ENCODE results near the gene NUDT6. TPM values are rescaled to one million over a fixed set of nuclear protein-coding genes. Genes with fewer than 3 reads are reported as not detected.
"Not testable (repeated sequence)": the region's sequence is repeated elsewhere in the genome, so short reads cannot be mapped to it uniquely, and the experiment has no call there.

Gene NUDT6
- polyA plus RNA-seq, 1 donor from 2014 or later: 12.4 TPM

DNA sequence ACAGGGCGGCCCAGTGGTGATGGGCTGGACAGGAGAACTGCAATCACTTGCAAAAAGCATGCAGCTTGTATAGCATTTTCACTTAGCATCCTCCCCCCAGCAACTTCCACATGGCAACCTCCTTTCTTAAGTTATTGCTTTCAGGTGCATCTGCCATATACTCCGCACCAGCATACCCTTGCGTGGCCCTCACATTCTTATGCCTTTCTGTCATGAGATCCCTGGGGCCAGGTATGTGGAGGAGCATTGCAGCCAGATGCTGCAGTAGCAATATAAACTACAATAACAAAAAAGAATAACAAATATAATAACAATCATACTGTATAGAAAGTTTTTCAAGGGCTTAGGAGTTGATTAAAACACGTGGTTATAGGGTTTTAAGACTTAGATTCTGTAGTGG is 26.3 kb upstream of the NUDT6 start:
- H3F3A ChIP-seq (ENCODE audit: insufficient read depth, low read length, poor library complexity, severe bottlenecking): no peaks in the 10 kb centered on the region
- TF ChIP-seq SMC3 (conservative IDR thresholded peaks at IDR 0.05; ENCODE audit: poor library complexity) (no peak), RAD21 (conservative IDR thresholded peaks at IDR 0.05) (no peak), CTCF (IDR thresholded peaks at IDR 0.05; ENCODE audit: poor library complexity, severe bottlenecking) (no peak), EP300 (conservative IDR thresholded peaks at IDR 0.05; ENCODE audit: poor library complexity, severe bottlenecking) (no peak), TAF1 (IDR thresholded peaks at IDR 0.05; ENCODE audit: low read depth) (no peak), EZH2 (IDR thresholded peaks at IDR 0.05; ENCODE audit: borderline replicate concordance, insufficient read depth, low read length, poor library complexity, severe bottlenecking) (no peak), MXI1 (conservative IDR thresholded peaks at IDR 0.05; ENCODE audit: poor library complexity, severe bottlenecking) (no peak), POLR2AphosphoS5 (IDR thresholded peaks at IDR 0.05) (no peak)
- TF ChIP-seq, protein P1, sequence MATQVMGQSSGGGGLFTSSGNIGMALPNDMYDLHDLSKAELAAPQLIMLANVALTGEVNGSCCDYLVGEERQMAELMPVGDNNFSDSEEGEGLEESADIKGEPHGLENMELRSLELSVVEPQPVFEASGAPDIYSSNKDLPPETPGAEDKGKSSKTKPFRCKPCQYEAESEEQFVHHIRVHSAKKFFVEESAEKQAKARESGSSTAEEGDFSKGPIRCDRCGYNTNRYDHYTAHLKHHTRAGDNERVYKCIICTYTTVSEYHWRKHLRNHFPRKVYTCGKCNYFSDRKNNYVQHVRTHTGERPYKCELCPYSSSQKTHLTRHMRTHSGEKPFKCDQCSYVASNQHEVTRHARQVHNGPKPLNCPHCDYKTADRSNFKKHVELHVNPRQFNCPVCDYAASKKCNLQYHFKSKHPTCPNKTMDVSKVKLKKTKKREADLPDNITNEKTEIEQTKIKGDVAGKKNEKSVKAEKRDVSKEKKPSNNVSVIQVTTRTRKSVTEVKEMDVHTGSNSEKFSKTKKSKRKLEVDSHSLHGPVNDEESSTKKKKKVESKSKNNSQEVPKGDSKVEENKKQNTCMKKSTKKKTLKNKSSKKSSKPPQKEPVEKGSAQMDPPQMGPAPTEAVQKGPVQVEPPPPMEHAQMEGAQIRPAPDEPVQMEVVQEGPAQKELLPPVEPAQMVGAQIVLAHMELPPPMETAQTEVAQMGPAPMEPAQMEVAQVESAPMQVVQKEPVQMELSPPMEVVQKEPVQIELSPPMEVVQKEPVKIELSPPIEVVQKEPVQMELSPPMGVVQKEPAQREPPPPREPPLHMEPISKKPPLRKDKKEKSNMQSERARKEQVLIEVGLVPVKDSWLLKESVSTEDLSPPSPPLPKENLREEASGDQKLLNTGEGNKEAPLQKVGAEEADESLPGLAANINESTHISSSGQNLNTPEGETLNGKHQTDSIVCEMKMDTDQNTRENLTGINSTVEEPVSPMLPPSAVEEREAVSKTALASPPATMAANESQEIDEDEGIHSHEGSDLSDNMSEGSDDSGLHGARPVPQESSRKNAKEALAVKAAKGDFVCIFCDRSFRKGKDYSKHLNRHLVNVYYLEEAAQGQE (IDR thresholded peaks at IDR 0.05; ENCODE audit: borderline replicate concordance): no peak
- H3K4me3 ChIP-seq (ENCODE audit: low read length): no peak overlapping the region
- H3K9me2 ChIP-seq (ENCODE audit: insufficient read depth, low read length): no peaks in the 10 kb centered on the region
- no peak overlapping the region for H3K9ac ChIP-seq (ENCODE audit: low read length)
- no peaks in the 10 kb centered on the region for H3K79me2 ChIP-seq (replicated peaks; ENCODE audit: insufficient read depth, low read length)
- H4K20me1 ChIP-seq (ENCODE audit: insufficient read depth): no peaks in the 10 kb centered on the region
- H3K4me2 ChIP-seq (ENCODE audit: low read length): no peak overlapping the region
- H3K27ac ChIP-seq (ENCODE audit: low read length): no peak overlapping the region
- no peaks in the 10 kb centered on the region for H3K36me3 ChIP-seq (ENCODE audit: insufficient read depth, low read length)
- H2AFZ ChIP-seq (ENCODE audit: low read depth, low read length): no peak overlapping the region
- H3K27me3 ChIP-seq (ENCODE audit: insufficient read depth, low read depth, low read length): no peaks in the 10 kb centered on the region
- H3K9me3 ChIP-seq (ENCODE audit: low read length): no peaks in the 10 kb centered on the region

- H3K4me2 ChIP-seq (ENCODE audit: low read length): no peak overlapping the region
- no peaks in the 10 kb centered on the region for H3K9me3 ChIP-seq (ENCODE audit: low read length)
- no peaks in the 10 kb centered on the region for H3F3A ChIP-seq (ENCODE audit: insufficient read depth, low read length, poor library complexity, severe bottlenecking)
- H3K79me2 ChIP-seq (replicated peaks; ENCODE audit: insufficient read depth, low read length): no peaks in the 10 kb centered on the region
- no peak overlapping the region for H3K27ac ChIP-seq (ENCODE audit: low read length)
- H4K20me1 ChIP-seq (ENCODE audit: insufficient read depth): no peaks in the 10 kb centered on the region
- no peaks in the 10 kb centered on the region for H3K36me3 ChIP-seq (ENCODE audit: insufficient read depth, low read length)
- H3K4me3 ChIP-seq (ENCODE audit: low read length): no peak overlapping the region
- no peak overlapping the region for H3K9ac ChIP-seq (ENCODE audit: low read length)
- TF ChIP-seq POLR2AphosphoS5 (IDR thresholded peaks at IDR 0.05) (no peak), SMC3 (conservative IDR thresholded peaks at IDR 0.05; ENCODE audit: poor library complexity) (no peak), EP300 (conservative IDR thresholded peaks at IDR 0.05; ENCODE audit: poor library complexity, severe bottlenecking) (no peak), TAF1 (IDR thresholded peaks at IDR 0.05; ENCODE audit: low read depth) (no peak), RAD21 (conservative IDR thresholded peaks at IDR 0.05) (no peak), CTCF (IDR thresholded peaks at IDR 0.05; ENCODE audit: poor library complexity, severe bottlenecking) (no peak), MXI1 (conservative IDR thresholded peaks at IDR 0.05; ENCODE audit: poor library complexity, severe bottlenecking) (no peak), EZH2 (IDR thresholded peaks at IDR 0.05; ENCODE audit: borderline replicate concordance, insufficient read depth, low read length, poor library complexity, severe bottlenecking) (no peak)
- TF ChIP-seq, protein P1 (IDR thresholded peaks at IDR 0.05; ENCODE audit: borderline replicate concordance): no peak
- H2AFZ ChIP-seq (ENCODE audit: low read depth, low read length): no peak overlapping the region
- H3K9me2 ChIP-seq (ENCODE audit: insufficient read depth, low read length): no peaks in the 10 kb centered on the region
- H3K27me3 ChIP-seq (ENCODE audit: insufficient read depth, low read depth, low read length): no peaks in the 10 kb centered on the region
These were observed 23.7 kb upstream of the NUDT6 start for GRCh38 chr4:122946142-122946541.

- not testable (repeated sequence) for H3K9ac ChIP-seq (ENCODE audit: low read length); H2AFZ ChIP-seq (ENCODE audit: low read depth, low read length); H4K20me1 ChIP-seq (ENCODE audit: insufficient read depth); H3K79me2 ChIP-seq (replicated peaks; ENCODE audit: insufficient read depth, low read length); H3K9me2 ChIP-seq (ENCODE audit: insufficient read depth, low read length); H3K36me3 ChIP-seq (ENCODE audit: insufficient read depth, low read length); H3K9me3 ChIP-seq (ENCODE audit: low read length); H3K27ac ChIP-seq (ENCODE audit: low read length); H3F3A ChIP-seq (ENCODE audit: insufficient read depth, low read length, poor library complexity, severe bottlenecking); H3K4me2 ChIP-seq (ENCODE audit: low read length); H3K27me3 ChIP-seq (ENCODE audit: insufficient read depth, low read depth, low read length); H3K4me3 ChIP-seq (ENCODE audit: low read length)
These were observed 22.7 kb upstream of the NUDT6 start for GRCh38 chr4:122945136-122945535.

Data from neural cell (in vitro differentiated cells).